ENCODE measurements around the gene AIPL1. TPM values are rescaled to one million over a fixed set of nuclear protein-coding genes. Genes with fewer than 3 reads are reported as not detected.

Gene AIPL1
- total and polyA plus RNA-seq, 2 of the 13 experiments (the other 11 are each of a cell fraction or from before 2014, with no cell fraction given): not detected

DNA sequence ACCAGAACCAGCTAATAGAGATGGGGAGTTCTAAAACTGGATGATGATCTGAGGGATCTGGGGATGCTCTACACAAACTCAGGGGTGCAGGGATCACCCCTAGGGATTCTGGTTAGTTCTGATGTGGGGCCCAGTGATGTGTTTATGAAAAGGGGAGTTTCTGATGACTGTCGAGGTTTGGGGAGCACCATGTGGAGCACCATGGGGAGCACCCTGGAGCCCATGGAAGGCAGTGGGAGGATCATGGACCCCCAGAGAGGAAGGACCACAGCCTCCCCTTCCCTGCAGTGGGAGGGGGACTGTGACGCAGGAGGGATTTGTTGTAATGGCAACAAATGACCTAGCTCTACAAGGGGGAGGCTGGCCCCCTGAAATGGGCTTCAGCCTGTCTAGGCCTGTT, 27.8 kb upstream of the AIPL1 start:
- no TSS peak for BruUV-seq (replicated peaks)
- in situ Hi-C loops (cut with HindIII; ENCODE audit: extremely low pct_ligation_motif_present, low pct_unique_long_range_greater_than_20kb): no loop called here
- ChIA-PET CTCF (ENCODE audit: low intra/inter-chr PET ratio, low total read pairs) (no interaction called here), POLR2A (no interaction called here)
- H4K20me1 ChIP-seq (ENCODE audit: insufficient read depth, low read length): no peaks in the 10 kb centered on the region
- H3K9ac ChIP-seq (ENCODE audit: insufficient read depth, low read depth, low read length): no peak overlapping the region
- no peak overlapping the region for H3K4me3 ChIP-seq (replicated peaks in 1 of 3; ENCODE audit: insufficient read depth in 1 of 3, low read depth in 2 of 3, low read length in 3 of 3)
- ATAC-seq: no peak
- H2AFZ ChIP-seq (ENCODE audit: low read length): no peak overlapping the region
- WGBS (ENCODE audit: low lambda C conversion rate): 50% methylated on average over 2 of the region's 2 CpGs
- intact Hi-C loops (cut with micrococcal nuclease; ENCODE audit: unreplicated experiment): no loop called here
- TF ChIP-seq ZNF724P (CRISPR knock-in tag; IDR thresholded peaks at IDR 0.05; ENCODE audit: borderline replicate concordance) (no peak), ZNF263 (CRISPR knock-in tag; IDR thresholded peaks at IDR 0.05) (peak; percentile 94)
- no peaks in the 10 kb centered on the region for H3K36me3 ChIP-seq (replicated peaks in 1 of 2; ENCODE audit: control insufficient read depth in 1 of 2, insufficient read depth in 2 of 2, low read length in 2 of 2)
- DNase-seq (ENCODE audit: low spot score): no peak
- H3K4me2 ChIP-seq (ENCODE audit: low read depth, low read length): no peak overlapping the region
- H3K4me1 ChIP-seq (ENCODE audit: insufficient read depth, low read length): peaks cover 9% of the 10 kb centered on the region
- H3K27ac ChIP-seq (ENCODE audit: extremely low read length, insufficient read depth, low read length): no peak overlapping the region
- no peaks in the 10 kb centered on the region for H3K79me2 ChIP-seq (ENCODE audit: insufficient read depth, low read length)
- H3K27me3 ChIP-seq (ENCODE audit: control insufficient read depth in 1 of 2, insufficient read depth in 2 of 2, low read length in 2 of 2): peaks cover 0 to 3% of the 10 kb centered on the region in 2 experiments; a peak in 3 of 5 replicates
- H3K9me3 ChIP-seq (ENCODE audit: low read length): no peaks in the 10 kb centered on the region; the same call in 1 of the 2 replicates
- no peak for FAIRE-seq

DNA sequence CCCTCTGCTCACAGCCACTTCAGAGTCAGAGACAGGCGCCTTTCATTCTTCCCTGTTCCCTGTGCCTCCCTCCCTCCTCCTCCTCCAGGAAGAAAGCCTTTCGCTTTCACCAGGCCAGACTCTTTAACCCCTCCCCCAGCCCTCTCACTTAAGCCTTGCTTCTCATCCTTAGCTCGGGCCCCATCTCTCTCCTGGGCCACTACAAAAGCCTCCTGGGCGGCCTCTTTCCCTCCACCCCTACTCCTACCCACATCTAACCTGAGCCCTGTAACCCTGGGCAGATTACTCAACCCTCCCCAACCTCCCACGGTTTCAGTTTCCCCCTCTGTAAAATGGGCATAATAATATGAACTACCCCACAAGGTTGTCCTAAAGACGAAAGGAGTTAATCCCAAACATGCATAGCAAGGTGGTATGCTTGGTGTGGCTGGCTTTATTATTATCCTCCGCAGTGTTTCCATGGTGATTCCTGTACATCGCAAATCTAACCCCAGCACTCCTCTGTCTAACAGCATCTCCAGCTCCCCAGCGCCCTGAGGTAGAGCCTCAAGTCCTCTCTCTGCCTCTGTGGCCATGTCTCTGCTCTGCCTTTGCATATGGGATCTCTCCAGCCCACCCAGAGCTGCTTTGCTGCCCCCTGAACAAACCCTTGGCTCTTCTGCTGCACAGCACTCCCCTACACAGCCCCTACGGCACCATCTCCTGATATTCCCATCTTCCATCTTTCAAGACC, 27.0 kb upstream of the AIPL1 start:
- BruUV-seq (replicated peaks): no TSS peak
- H3K4me3 ChIP-seq (replicated peaks in 1 of 3; ENCODE audit: insufficient read depth in 1 of 3, low read depth in 2 of 3, low read length in 3 of 3): no peak overlapping the region
- no peak for DNase-seq (ENCODE audit: low spot score)
- ChIA-PET CTCF (ENCODE audit: low intra/inter-chr PET ratio, low total read pairs) (no interaction called here), POLR2A (no interaction called here)
- ATAC-seq: no peak
- no peak for FAIRE-seq
- H2AFZ ChIP-seq (ENCODE audit: low read length): no peak overlapping the region
- in situ Hi-C loops (cut with HindIII; ENCODE audit: extremely low pct_ligation_motif_present, low pct_unique_long_range_greater_than_20kb) (no loop called here), intact Hi-C loops (cut with micrococcal nuclease; ENCODE audit: unreplicated experiment) (no loop called here)
- no peaks in the 10 kb centered on the region for H3K79me2 ChIP-seq (ENCODE audit: insufficient read depth, low read length)
- H3K9ac ChIP-seq (ENCODE audit: insufficient read depth, low read depth, low read length): no peak overlapping the region
- no peak overlapping the region for H3K4me2 ChIP-seq (ENCODE audit: low read depth, low read length)
- 43% methylated on average over 10 of the region's 10 CpGs for WGBS (ENCODE audit: low lambda C conversion rate)
- peaks cover 16% of the 10 kb centered on the region for H3K4me1 ChIP-seq (ENCODE audit: insufficient read depth, low read length)
- TF ChIP-seq SP4 (CRISPR knock-in tag; IDR thresholded peaks at IDR 0.05): no peak
- no peak for TF ChIP-seq GABPA (IDR thresholded peaks at IDR 0.05; ENCODE audit: low read depth, low read length)
- TF ChIP-seq GABPA (CRISPR knock-in tag; IDR thresholded peaks at IDR 0.05; ENCODE audit: low read depth): no peak
- no peak for TF ChIP-seq TEAD2 (CRISPR knock-in tag; IDR thresholded peaks at IDR 0.05)
- TF ChIP-seq ZNF629 (CRISPR knock-in tag; conservative IDR thresholded peaks at IDR 0.05): 0 out of 2 replicates have a peak, but pooled peaks have one; percentile 21
- no peak for TF ChIP-seq NFE2 (CRISPR knock-in tag; IDR thresholded peaks at IDR 0.05)
- no peaks in the 10 kb centered on the region for H3K36me3 ChIP-seq (replicated peaks in 1 of 2; ENCODE audit: control insufficient read depth in 1 of 2, insufficient read depth in 2 of 2, low read length in 2 of 2)
- H3K27ac ChIP-seq (ENCODE audit: extremely low read length, insufficient read depth, low read length): no peak overlapping the region
- no peaks in the 10 kb centered on the region for H4K20me1 ChIP-seq (ENCODE audit: insufficient read depth, low read length)
- H3K9me3 ChIP-seq (ENCODE audit: low read length): no peaks in the 10 kb centered on the region; the same call in 1 of the 2 replicates
- H3K27me3 ChIP-seq (ENCODE audit: control insufficient read depth in 1 of 2, insufficient read depth in 2 of 2, low read length in 2 of 2): peaks cover 0 to 3% of the 10 kb centered on the region in 2 experiments; a peak in 3 of 5 replicates
